ENCODE results near the gene CACNA1H. TPM values are rescaled to one million over a fixed set of nuclear protein-coding genes. Genes with fewer than 3 reads are reported as not detected.
"Not testable (repeated sequence)": the region's sequence is repeated elsewhere in the genome, so short reads cannot be mapped to it uniquely, and the experiment has no call there.

Gene CACNA1H
- polyA plus RNA-seq, 1 experiment: 0.37 TPM

GRCh38 chr16:1197237-1197866 is 44.4 kb downstream of the CACNA1H start:
- H3K4me3 ChIP-seq (ENCODE audit: low read depth, low read length): no peak overlapping the region
- CTCF ChIA-PET: no interaction called here
- DNase-seq (ENCODE audit: low read depth): no peak

GRCh38 chr16:1198194-1198593 is 45.3 kb downstream of the CACNA1H start:
- CTCF ChIA-PET: no interaction called here
- TF ChIP-seq CTCF (IDR thresholded peaks at IDR 0.05; ENCODE audit: insufficient read depth, low read depth, low read length): no peak
- H3K4me3 ChIP-seq (ENCODE audit: low read depth, low read length): no peak overlapping the region
- H3K36me3 ChIP-seq (ENCODE audit: control insufficient read depth, insufficient read depth, low read length): no peaks in the 10 kb centered on the region
- H3K27me3 ChIP-seq (ENCODE audit: control insufficient read depth, insufficient read depth, low read length): no peaks in the 10 kb centered on the region
- POLR2A ChIA-PET: no interaction called here
- DNase-seq (ENCODE audit: low read depth): no peak

More at GRCh38 chr16:1197237-1197866, 44.4 kb downstream of the CACNA1H start:
- POLR2A ChIA-PET: no interaction called here
- TF ChIP-seq CTCF (IDR thresholded peaks at IDR 0.05; ENCODE audit: insufficient read depth, low read depth, low read length): no peak
- no peaks in the 10 kb centered on the region for H3K36me3 ChIP-seq (ENCODE audit: control insufficient read depth, insufficient read depth, low read length)
- no peaks in the 10 kb centered on the region for H3K27me3 ChIP-seq (ENCODE audit: control insufficient read depth, insufficient read depth, low read length)

- CTCF ChIA-PET: interaction anchor here (0.6 kb wide), 1 partner anchor 94 kb away, joined by 4 read pairs; no protein-coding TSS in a partner anchor
- POLR2A ChIA-PET: not testable (repeated sequence)
Measured at GRCh38 chr16:1198671-1199346, 45.9 kb downstream of the CACNA1H start.

GRCh38 chr16:1199347-1200013 is 46.6 kb downstream of the CACNA1H start:
- H3K27me3 ChIP-seq (ENCODE audit: control insufficient read depth, insufficient read depth, low read length): no peaks in the 10 kb centered on the region
- H3K4me3 ChIP-seq (ENCODE audit: low read depth, low read length): no peak overlapping the region
- TF ChIP-seq CTCF (IDR thresholded peaks at IDR 0.05; ENCODE audit: insufficient read depth, low read depth, low read length): no peak
- DNase-seq (ENCODE audit: low read depth): no peak
- ChIA-PET CTCF (interaction anchor here (0.6 kb wide), 1 partner anchor 94 kb away, joined by 4 read pairs; no protein-coding TSS in a partner anchor), POLR2A (no interaction called here)
- H3K36me3 ChIP-seq (ENCODE audit: control insufficient read depth, insufficient read depth, low read length): no peaks in the 10 kb centered on the region

More at GRCh38 chr16:1198671-1199346, 45.9 kb downstream of the CACNA1H start:
- H3K36me3 ChIP-seq (ENCODE audit: control insufficient read depth, insufficient read depth, low read length); H3K4me3 ChIP-seq (ENCODE audit: low read depth, low read length); H3K27me3 ChIP-seq (ENCODE audit: control insufficient read depth, insufficient read depth, low read length); DNase-seq (ENCODE audit: low read depth): not testable (repeated sequence)

- TF ChIP-seq CTCF (IDR thresholded peaks at IDR 0.05; ENCODE audit: insufficient read depth, low read depth, low read length): no peak
- POLR2A ChIA-PET: no interaction called here
- H3K4me3 ChIP-seq (ENCODE audit: low read depth, low read length): no peak overlapping the region
- CTCF ChIA-PET: no interaction called here
- no peak for DNase-seq (ENCODE audit: low read depth)
- no peaks in the 10 kb centered on the region for H3K27me3 ChIP-seq (ENCODE audit: control insufficient read depth, insufficient read depth, low read length)
- no peaks in the 10 kb centered on the region for H3K36me3 ChIP-seq (ENCODE audit: control insufficient read depth, insufficient read depth, low read length)
Measured at GRCh38 chr16:1200014-1200627, 47.2 kb downstream of the CACNA1H start.
